ENCODE data around the gene CTDSPL. TPM values are rescaled to one million over a fixed set of nuclear protein-coding genes. Genes with fewer than 3 reads are reported as not detected.

CTDSPL gene
- total and polyA plus RNA-seq, 2 of the 8 experiments (the other 6 are each of a cell fraction or from before 2014, with no cell fraction given): 20.3 to 42.2 TPM

GRCh38 chr3:37955918-37956707 lies 94.4 kb downstream of the CTDSPL start:
- no peak overlapping the region for H2BK20ac ChIP-seq (ENCODE audit: low read length)
- FAIRE-seq: no peak
- H4K20me1 ChIP-seq (replicated peaks in 1 of 2; ENCODE audit: control insufficient read depth in 1 of 2, insufficient read depth in 2 of 2, low read length in 2 of 2): no peaks in the 10 kb centered on the region
- H3K4ac ChIP-seq (replicated peaks; ENCODE audit: insufficient read length, low read depth, low read length): no peak overlapping the region
- no peak overlapping the region for H2BK15ac ChIP-seq (ENCODE audit: low read length)
- no peak overlapping the region for H3K23ac ChIP-seq (ENCODE audit: insufficient read length)
- 0 out of 2 replicates have a peak overlapping the region, but pooled peaks have one; percentile 4 for H2BK12ac ChIP-seq (ENCODE audit: low read depth, low read length)
- H3K18ac ChIP-seq (ENCODE audit: extremely low read depth, low read length): no peak overlapping the region
- ChIA-PET POLR2A (ENCODE audit: partially characterized antibody) (interaction anchor here (0.6 to 1.9 kb wide), 3 partner anchors 8 to 19 kb away, joined by 3 to 4 read pairs (median 3); no protein-coding TSS in a partner anchor), CTCF (ENCODE audit: partially characterized antibody) (interaction anchor here (0.6 to 4.1 kb wide), 17 partner anchors 10 to 476 kb away, joined by 3 to 32 read pairs (median 3); no protein-coding TSS in a partner anchor)
- no peaks in the 10 kb centered on the region for H3K79me1 ChIP-seq (ENCODE audit: low read depth, low read length)
- H3K23me2 ChIP-seq (ENCODE audit: low read depth, low read length): no peaks in the 10 kb centered on the region
- no peaks in the 10 kb centered on the region for H3K9me3 ChIP-seq (ENCODE audit: insufficient read depth in 2 of 2, low read depth in 1 of 2, low read length in 1 of 2)
- H3K14ac ChIP-seq (ENCODE audit: insufficient read length): no peak overlapping the region
- H4K91ac ChIP-seq (replicated peaks; ENCODE audit: insufficient read length, low read length): no peak overlapping the region
- H3K79me2 ChIP-seq (ENCODE audit: control insufficient read depth in 1 of 2, insufficient read depth in 2 of 2, low read length in 2 of 2): no peaks in the 10 kb centered on the region
- no peak overlapping the region for H3K4me3 ChIP-seq (ENCODE audit: extremely low read depth in 1 of 4, insufficient read depth in 2 of 4, low read depth in 3 of 4, low read length in 4 of 4)
- no peak overlapping the region for H3K9ac ChIP-seq (replicated peaks in 1 of 4; ENCODE audit: extremely low read depth in 1 of 4, low read depth in 3 of 4, low read length in 3 of 4)
- H3K27ac ChIP-seq (ENCODE audit: low read depth, low read length): no peak overlapping the region
- no peaks in the 10 kb centered on the region; a peak in 1 of 8 replicates for H3K36me3 ChIP-seq (ENCODE audit: control insufficient read depth in 2 of 4, insufficient read depth in 4 of 4, low read length in 3 of 4)
- no peak overlapping the region for H2AK5ac ChIP-seq (ENCODE audit: low read depth, low read length)
- H4K8ac ChIP-seq (ENCODE audit: extremely low read depth, insufficient read depth, low read length): no peak overlapping the region
- H2AFZ ChIP-seq (ENCODE audit: low read length): no peak overlapping the region
- H3K56ac ChIP-seq (replicated peaks; ENCODE audit: insufficient read length, low read depth, low read length): no peak overlapping the region
- H3K27me3 ChIP-seq (replicated peaks in 1 of 4; ENCODE audit: control insufficient read depth in 3 of 4, extremely low read depth in 1 of 4, insufficient read depth in 3 of 4, low read length in 3 of 4): no peaks in the 10 kb centered on the region
- H2BK5ac ChIP-seq (ENCODE audit: low read depth, low read length): peak overlapping the region; percentile 27; the same call in 1 of the 2 replicates
- no peak overlapping the region for H4K5ac ChIP-seq (ENCODE audit: insufficient read length, low read depth, low read length)
- WGBS, 2 experiments (ENCODE audit: extremely low coverage in 1 of 2, insufficient coverage in 1 of 2, insufficient read length in 1 of 2, insufficient replicate concordance in 2 of 2, low coverage in 1 of 2, low lambda C conversion rate in 2 of 2, missing lambda C conversion rate in 1 of 2): 90% methylated on average over 3 of the region's 3 CpGs; no CpG with 5 or more reads in 1 of the 2 experiments
- H3K4me1 ChIP-seq (replicated peaks in 1 of 4; ENCODE audit: control insufficient read depth in 3 of 4, insufficient read depth in 4 of 4, low read length in 3 of 4): peaks cover 0 to 3% (median 3%) of the 10 kb centered on the region in 4 experiments; a peak in 3 of 7 replicates
- DNase-seq (ENCODE audit: low read depth in 1 of 2, low spot score in 2 of 2): no peak
- no peak overlapping the region for H2BK120ac ChIP-seq (replicated peaks; ENCODE audit: low read depth, low read length)
- H3K4me2 ChIP-seq (ENCODE audit: insufficient read depth in 1 of 2, low read depth in 2 of 2, low read length in 2 of 2): no peak overlapping the region
- TF ChIP-seq CTBP2 (IDR thresholded peaks at IDR 0.05; ENCODE audit: borderline replicate concordance, insufficient read depth, insufficient read length, low read length) (no peak), CHD2 (IDR thresholded peaks at IDR 0.05; ENCODE audit: low read length) (no peak), RBBP5 (IDR thresholded peaks at IDR 0.05; ENCODE audit: borderline replicate concordance, low read depth, low read length) (no peak), HDAC2 (IDR thresholded peaks at IDR 0.05; ENCODE audit: borderline replicate concordance in 1 of 2, low read depth in 2 of 2, low read length in 2 of 2) (no peak), BRCA1 (IDR thresholded peaks at IDR 0.05; ENCODE audit: low read depth, low read length) (no peak), KDM1A (IDR thresholded peaks at IDR 0.05; ENCODE audit: borderline replicate concordance, low read length) (no peak), TBP (IDR thresholded peaks at IDR 0.05; ENCODE audit: low read depth, low read length) (no peak)
- TF ChIP-seq, protein P1, sequence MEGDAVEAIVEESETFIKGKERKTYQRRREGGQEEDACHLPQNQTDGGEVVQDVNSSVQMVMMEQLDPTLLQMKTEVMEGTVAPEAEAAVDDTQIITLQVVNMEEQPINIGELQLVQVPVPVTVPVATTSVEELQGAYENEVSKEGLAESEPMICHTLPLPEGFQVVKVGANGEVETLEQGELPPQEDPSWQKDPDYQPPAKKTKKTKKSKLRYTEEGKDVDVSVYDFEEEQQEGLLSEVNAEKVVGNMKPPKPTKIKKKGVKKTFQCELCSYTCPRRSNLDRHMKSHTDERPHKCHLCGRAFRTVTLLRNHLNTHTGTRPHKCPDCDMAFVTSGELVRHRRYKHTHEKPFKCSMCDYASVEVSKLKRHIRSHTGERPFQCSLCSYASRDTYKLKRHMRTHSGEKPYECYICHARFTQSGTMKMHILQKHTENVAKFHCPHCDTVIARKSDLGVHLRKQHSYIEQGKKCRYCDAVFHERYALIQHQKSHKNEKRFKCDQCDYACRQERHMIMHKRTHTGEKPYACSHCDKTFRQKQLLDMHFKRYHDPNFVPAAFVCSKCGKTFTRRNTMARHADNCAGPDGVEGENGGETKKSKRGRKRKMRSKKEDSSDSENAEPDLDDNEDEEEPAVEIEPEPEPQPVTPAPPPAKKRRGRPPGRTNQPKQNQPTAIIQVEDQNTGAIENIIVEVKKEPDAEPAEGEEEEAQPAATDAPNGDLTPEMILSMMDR (IDR thresholded peaks at IDR 0.05; ENCODE audit: control extremely low read depth in 1 of 3, insufficient read depth in 1 of 3, low read depth in 1 of 3, low read length in 3 of 3): no peak
